Measurements from ENCODE around the gene GBGT1.
"Not testable (repeated sequence)": the region's sequence is repeated elsewhere in the genome, so short reads cannot be mapped to it uniquely, and the experiment has no call there.

GBGT1 gene

DNA sequence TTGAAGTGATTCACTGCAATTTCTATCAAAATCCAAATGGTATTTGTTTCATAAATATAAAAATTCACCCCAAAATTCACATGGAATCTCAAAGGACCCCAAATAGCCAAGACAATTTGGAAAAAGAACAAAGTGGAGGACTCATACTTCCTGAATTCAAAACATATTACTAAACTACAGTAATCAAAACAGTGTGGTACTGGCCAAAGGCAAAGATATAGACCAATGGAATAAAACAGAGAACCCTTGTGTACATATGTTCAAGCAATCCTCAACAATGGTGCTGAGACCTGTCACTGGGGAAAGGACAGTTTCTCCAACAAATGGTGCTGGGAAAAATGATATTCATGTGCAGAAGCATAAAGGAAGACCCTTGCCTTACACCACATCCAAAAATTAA is 31.3 kb upstream of the GBGT1 start:
- DNase-seq (ENCODE audit: low read depth): no peak

DNA sequence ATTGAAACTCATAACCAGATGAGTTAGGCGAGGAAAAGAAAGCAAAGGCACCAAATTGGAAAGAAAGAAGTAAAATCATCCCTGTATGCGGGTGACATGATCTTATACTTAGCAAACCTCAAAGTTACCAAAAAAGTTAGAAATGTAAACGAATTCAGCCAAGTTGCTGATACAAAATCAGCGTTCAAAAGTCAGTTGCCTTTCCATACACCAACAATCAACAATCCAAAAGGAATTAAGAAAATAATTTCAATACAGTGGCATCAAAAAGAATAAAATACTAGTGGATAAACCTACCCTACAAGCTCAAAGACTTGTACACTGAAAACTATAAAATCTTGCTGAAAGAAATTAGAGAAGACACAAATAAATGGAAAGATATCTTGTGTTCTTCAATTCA is 30.9 kb upstream of the GBGT1 start:
- no peak for DNase-seq (ENCODE audit: low read depth)

DNA sequence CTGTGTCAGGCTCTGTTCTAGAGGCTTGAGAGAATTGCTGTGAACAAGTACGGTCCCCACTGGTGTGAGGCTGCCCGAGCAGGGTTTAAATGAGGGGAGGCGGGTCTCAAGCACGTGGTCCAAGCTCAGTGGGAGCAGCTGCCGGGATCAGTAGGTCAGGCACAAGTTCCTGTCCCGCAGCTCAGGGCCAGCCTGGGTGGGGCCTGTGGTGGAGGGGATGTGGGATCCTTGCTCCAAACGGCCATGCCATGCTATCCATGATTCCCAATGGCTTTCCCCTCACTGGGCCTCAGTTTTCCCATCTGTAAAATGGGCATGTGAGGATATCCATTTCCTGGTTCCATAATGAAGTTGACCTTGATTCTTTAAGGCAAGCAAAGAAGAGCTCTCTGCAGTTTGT is 28.3 kb upstream of the GBGT1 start:
- DNase-seq (ENCODE audit: low read depth): no peak

DNA sequence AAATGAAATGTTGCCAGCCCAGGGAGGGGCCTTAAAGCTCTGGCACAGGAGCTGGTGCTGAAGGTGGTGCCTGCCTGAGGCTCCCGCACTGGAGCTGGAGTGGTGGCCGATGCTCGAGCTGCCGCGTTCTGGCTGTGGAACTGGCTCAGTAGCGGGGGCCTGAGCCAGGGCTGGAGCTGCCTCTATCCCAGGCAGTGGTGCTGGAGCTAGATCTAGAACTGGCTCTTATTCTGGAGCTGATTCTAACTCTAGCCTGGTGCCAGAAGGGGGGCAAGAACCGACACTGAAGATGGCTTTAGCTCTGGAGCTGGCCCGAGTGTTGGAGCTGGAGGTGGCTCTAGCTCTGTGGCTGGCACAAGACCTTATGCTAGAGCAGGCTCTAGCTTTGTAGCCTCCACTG is 26.1 kb upstream of the GBGT1 start:
- DNase-seq (ENCODE audit: low read depth): no peak

DNA sequence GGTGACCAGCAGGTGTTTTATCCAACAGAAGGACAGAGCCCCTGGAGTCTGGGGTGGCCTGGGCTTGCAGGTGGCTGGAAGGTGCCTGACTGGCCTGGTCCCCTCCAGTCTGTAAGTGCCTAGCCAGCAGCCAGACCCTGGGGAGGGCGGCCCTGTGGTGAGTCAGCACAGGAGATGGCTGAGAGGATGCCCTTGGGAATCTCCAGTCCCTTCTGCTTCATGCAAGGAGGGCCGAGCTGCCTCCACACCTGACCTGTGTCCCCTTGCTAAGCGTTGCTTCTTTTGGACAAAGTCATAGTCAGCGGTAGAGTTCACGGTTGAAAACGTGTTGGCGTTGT is 25.1 kb upstream of the GBGT1 start:
- no peak for DNase-seq (ENCODE audit: low read depth)

DNA sequence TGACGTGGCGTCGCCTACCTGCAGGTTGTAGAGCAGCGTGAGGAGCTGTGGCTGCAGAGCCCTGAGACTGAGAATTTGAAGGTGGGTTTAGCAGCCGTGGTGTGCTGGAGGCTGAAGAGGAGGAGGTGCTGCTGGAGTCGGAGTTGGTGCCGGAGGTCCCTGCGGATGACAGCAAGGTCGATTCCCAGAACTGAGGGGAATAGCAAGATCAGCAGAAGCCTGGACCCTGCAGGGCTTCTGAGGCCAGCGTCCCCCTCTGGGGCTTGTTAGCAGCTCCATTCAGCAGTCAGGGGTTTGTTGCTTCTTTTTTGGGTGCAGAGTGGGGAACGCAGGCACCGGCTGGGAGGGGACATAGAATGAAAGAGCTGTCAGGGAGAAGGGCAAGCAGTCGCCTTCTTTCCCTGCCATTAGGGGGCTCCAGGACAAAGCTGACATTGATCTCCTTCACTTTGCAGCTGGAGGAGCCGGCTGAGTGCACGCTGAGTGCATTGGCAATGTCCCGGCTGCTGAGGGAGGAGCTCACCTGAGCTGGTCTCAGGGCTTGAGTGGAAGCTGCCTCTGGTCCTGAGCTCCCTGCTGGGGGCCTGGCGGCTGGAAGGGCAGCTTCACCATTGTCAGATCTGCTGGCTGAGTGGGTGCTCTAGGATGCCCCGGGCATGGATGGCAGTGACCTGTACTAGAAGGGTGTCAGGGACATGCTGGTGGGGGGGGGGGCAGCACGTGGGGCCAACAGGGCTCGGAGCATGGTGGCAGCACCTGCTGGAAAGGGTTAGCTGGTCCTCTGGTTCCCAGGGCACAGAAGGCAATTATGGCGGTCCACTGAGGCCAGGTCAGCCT is 24.5 kb upstream of the GBGT1 start:
- no peak for DNase-seq (ENCODE audit: low read depth)

DNA sequence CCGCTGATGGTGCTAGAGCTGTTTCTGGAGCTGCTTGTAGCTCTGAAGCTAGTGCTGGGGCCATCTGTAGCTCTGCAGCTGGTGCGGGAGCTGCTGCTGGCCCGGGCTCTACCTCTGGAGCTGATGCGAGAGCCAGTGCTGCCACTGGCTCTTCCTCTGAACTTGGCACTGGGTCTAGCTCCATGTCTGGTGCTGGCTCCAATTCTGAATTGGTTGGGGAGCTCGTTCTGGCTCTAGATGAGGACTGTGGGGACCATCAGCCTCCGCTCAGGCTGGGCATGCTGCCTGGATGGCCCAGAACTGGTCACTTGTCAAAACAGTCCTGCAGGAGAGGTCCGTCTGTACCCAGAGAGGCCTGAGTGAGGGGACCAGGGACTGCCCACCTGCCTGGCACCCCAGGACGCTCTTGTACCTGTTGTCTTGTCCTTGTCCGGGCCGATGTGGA is 23.9 kb upstream of the GBGT1 start:
- DNase-seq (ENCODE audit: low read depth): no peak

DNA sequence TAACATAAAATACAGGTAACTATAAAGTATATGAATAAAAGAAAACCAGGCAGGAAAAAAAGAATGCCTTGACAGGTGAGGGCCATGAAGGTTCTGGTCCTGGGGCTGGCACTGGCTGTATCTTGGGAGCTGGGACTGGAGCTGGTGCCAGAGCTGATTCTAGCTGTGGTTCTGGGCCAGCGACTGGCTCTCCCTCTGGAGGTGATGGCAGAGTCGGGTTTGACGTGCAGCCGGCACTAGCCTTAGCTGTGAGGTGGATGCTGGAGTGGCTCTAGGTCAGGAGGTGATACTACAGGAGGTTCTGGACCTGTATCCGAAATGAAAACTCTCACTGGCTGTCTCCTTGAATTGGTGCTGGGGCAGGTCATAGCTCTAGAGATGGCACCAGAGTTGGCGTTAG is 23.0 kb upstream of the GBGT1 start:
- DNase-seq (ENCODE audit: low read depth): no peak

DNA sequence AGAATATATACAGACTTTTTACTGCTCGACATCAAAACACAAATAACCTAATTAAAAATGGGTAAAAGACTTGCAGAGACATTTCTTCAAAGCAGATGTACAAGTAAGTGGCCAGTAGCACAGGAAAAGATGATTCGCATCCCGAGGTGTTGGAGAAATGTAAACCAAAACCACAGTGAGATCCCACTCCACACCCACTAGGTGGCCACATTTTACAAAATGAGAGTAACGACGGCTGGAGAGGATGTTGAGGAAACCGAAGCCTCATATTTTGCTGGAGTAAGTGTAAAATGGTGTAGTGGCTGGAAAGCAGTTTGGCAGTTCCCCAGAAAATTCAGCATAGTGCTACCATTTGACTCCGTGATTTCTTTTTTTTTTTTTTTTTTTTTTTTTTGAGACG is 21.3 kb upstream of the GBGT1 start:
- DNase-seq (ENCODE audit: low read depth): peak; percentile 57

DNA sequence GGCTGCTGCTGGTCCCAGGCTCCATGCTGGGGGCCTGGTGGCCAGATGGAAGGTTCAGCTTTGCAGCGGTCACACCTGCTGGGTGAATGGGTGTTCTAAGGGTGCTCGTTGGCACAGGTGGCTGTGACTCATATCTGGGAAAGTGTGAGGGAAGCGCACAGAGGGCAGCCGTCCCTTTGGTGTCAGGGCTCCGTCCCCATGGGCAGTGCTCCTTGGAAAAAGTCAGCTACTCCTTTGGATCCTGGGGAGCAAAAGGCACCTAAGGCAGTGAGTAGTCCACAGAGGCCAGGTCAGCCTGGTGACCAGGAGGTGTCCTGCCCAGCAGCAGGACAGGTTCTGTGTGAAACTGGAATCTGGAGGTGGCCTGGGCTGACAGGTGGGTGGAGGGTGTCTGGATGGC is 18.4 kb upstream of the GBGT1 start:
- DNase-seq (ENCODE audit: low read depth): no peak

DNA sequence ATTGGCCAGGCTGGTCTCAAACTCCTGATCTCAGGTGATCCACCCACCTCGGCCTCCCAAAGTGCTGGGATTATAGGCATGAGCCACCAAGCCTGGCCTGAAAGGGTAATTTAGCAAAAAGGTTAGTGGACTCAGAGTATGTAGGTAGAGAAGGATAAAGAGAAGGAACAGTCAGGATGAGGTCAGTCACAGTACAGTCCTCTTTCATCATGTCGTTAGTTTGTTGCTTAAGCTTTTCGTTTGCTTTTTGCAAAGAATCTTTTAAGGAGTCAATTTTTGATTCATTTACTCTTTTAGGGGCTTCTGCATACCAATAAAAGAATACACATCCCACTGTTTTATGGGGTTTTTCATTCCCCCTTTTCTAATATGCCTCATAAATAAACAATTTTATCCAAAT is 17.8 kb upstream of the GBGT1 start:
- DNase-seq (ENCODE audit: low read depth): no peak

DNA sequence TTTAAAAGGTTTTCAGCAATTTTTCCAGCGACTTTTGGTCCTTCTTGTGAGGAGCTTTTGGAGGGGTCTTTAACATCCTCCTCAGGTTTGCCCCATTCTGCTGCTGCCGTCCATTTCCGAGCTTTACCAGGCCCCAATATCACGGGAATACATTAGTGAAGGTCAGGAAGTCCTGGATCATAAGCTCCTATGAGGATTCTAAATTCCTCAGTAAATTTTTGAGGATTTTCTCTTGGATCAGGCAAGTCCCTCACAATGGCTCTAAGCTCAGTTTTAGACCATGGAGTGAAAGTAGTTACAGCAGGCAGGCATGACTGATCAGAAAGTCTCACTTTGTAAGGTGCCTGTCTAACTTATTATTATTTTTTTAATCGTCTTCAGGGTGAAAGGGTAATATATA is 17.2 kb upstream of the GBGT1 start:
- no peak for DNase-seq (ENCODE audit: low read depth)

DNA sequence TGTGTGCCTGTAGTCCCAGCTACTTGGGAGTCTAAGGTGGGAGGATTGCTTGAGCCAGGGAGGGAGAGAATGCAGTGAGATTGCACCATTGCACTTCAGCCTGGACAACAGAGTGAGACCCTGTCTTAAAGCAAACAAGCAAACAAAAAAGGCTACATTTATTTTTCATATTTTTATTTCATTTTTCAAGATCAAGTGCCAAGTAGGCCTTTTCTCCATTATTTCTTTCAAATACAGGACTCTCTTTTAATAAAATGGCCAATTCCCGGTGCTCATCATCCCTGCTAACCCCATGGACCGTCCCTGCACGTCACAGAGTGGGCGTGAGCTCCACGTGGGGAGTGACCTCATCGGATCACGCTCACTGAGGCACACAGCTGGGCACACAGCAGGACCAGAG is 9.3 kb upstream of the GBGT1 start:
- DNase-seq (ENCODE audit: low read depth): no peak

DNA sequence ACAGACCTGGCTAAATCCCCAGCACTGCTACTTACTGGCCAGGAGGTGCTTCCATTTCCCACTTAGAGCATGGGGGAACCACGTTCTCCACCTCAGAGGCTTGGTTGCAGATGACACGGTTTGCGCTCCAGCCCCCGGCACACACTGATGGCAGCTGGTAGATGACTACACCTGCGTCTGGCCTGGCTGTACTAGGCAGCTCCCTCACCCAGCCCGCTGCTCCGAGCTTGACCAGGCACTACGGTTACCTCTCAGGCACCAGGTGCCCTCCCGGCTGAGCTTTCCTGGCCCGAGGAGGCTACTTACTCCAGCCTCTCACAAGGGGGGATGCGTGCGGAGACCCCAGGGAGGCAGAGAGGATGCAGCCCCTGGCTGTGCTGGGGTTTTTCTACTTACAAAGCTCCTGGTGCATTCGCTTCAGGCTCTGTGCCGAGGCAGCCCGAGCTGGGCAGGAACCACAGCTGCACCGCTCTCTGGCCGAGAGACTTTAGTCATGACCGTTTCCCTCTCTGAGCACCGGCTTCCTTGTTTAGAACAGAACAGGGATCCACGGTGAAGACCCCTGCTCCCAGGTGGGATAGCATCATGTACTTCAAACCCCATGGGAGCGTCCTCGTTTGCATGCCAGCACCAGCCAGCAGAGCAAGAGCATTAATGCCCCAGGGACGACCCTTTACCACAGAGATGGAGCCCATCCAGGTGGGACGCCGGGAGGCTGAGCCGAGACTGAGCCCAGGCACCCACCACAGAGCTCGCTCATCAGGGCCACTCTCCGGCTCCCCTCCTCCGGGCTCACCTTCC is 7.6 kb upstream of the GBGT1 start:
- no peak for DNase-seq (ENCODE audit: low read depth)

DNA sequence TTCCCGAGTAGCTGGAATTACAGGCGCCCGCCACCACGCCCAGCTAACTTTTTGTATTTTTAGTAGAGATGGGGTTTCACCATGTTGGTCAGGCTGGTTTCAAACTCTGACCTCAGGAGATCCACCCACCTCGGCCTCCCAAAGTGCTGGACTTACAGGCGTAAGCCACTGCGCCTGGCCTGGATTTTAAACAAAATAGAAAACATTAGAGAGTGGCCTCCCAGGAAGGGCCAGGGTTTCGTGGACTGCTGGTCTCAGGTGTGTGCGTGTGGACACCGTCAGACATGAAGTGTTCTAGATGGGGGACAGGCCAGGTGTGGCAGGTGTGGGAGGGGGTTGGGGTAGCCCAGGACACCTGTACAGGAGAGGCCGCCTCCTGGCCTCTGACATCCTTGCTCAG is 7.0 kb upstream of the GBGT1 start:
- no peak for DNase-seq (ENCODE audit: low read depth)

DNA sequence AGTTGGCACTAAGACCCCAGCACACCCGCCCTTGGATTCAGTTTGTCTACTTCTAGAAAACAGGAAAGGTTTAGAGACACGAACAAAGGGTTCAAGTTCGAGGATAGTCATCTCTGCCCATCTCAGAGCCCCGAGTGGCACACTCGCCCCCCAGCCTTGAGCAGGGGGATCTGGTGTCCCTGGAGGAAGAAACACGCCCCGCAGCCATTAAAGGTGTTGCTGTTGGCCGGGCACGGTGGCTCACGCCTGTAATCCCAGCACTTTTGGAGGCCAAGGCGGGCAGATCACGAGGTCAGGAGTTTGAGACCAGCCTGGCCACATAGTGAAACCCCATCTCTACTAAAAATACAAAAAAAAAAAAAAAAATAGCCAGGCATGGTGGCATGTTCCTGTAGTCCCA is 6.0 kb upstream of the GBGT1 start:
- DNase-seq (ENCODE audit: low read depth): not testable (repeated sequence)

DNA sequence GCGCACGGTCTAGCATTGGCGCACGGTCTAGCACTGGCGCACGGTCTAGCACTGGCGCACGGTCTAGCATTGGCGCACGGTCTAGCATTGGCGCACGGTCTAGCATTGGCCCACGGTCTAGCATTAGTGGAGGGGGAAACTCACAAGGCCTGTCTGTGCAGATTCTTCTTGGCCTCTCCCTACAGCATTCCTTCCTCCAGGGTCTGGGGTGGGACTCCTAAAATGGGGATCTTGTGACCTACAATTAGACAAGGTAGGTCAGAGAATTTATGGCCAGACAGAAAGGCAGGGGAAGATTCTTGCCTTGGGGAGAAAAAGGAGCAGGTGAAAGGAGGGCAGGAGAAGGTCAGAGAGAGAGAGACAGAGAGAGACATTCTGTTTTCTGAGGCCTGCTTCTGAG is 5.4 kb upstream of the GBGT1 start:
- DNase-seq (ENCODE audit: low read depth): no peak

DNA sequence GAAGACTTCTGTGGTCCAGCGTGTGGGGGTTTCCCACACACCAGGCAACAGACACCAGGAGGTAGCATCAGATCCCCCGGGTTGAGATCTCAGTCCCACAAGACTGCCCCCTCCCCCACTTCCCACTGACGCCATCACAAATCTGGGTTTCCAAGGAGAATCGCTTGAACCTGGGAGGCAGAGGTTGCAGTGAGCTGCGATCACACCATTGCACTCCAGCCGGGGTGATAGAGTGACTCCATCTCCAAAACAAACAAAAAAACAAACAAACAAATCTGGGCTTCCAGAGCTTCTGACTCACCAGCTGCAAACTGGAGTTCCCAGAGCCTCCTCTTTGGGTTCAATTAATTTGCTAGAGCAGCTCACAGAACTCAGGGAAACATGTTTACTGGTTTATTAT is 4.7 kb upstream of the GBGT1 start:
- no peak for DNase-seq (ENCODE audit: low read depth)

DNA sequence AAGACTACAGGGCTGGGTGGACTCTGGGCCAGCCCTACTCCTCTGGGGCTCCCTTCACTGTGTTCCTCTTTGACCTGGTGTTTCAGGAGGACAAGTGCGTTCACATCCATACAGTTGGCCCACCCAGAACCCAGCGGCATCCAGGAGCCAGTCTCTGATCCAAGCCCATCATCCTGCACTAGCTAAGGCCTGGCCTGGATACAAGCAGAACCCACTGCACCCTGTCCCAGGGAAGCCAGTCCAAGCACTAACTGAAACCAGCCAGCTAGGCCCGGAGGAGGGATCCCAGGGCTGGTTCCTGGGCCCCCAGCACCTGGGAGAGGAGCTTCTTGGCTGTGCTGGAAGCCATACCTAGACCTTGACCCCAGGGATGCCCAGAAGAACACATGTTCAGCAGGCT is 4.1 kb upstream of the GBGT1 start:
- DNase-seq (ENCODE audit: low read depth): no peak

DNA sequence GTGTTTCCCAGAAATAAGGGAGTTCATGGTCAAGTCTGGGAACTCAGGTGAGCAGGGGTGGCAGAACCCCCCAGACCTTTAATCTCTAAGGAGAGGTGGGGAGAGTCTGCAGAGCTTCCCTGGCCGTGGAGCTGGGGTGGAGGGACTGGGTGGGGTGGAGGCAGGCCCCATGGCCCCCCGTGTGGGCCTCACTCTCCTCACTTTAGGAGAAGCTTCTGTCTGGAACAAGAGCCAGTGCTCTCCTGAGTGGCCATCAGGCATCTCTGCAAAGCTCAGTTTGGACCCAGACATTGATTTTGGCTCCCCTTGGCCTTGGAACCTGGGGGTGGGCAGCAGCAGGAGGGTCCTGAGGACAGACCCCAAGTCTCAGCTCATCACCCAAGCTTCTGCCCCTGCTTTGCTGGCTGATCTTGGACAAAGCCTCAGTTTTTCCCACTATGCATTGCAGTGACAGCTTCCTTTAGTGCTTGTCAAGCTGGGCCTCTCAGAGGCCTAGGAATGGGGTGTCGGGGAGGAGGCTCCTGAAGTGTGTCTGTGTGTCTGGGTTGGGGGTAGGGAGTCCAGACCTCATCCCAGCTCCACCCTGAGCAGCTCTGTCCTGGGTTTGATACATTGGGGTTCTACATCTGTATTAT is 3.5 kb upstream of the GBGT1 start:
- no peak for DNase-seq (ENCODE audit: low read depth)

DNA sequence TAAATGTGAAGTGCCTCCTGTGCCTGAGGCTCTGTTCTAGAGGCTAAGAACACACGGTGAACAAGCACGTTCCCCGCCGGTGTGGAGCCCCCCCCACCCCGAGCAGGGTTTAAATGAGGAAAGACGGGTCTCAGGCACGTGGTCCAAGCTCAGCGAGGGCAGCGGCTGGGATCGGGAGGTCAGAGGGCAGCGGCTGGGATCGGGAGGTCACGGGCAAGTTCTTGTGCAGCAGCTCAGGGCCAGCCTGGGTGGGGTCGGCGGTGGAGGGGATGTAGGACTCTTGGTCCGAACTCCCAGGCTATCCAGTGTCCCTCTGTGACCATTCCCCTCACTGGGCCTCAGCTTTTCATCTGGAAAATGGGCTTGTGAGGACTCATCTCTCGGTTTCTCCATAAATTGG is 2.7 kb upstream of the GBGT1 start:
- DNase-seq (ENCODE audit: low read depth): no peak

DNA sequence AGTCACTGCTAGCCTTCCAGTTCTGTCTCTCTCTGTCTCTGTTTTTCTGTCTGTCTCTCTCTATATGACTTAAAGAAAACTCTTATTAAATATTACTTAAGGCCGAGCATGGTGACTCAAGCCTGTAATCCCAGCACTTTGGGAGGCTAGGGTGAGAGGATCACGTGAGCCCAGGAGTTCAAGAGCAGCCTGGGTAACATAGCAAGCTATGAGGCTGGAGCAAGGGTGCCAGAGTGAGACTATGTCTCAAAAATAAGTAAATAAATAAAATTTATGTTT is 1.7 kb upstream of the GBGT1 start:
- DNase-seq (ENCODE audit: low read depth): no peak

DNA sequence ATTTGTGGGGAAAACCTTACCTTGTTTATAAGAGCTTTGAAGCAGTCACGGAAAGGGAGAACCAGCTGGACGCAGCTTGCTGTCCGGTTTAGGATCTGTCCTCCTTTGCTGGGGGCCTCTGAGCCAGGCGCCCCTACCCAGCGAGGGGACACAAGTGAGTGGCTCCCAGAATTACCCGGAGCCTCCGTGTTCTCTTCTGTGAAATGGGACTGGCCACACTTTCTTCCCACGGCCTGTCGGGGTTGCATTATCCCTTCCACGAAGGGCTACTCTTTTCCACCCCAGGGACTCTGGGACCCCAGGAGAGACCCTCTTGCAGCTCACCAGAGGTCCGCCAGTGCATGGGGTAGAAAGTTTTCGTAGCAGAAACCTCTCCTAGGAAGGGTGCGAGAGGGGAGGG is 477 bp upstream of the GBGT1 start:
- DNase-seq (ENCODE audit: low read depth): no peak

Measured in fibroblast of gingiva (primary cell).